Type B pancreatic cell (in vitro differentiated cells): ENCODE results near the gene PKLR. TPM values are rescaled to one million over a fixed set of nuclear protein-coding genes. Genes with fewer than 3 reads are reported as not detected.
A peak's percentile ranks its signal among the peaks of the same experiment; 100 is the strongest.

Experiments
- DNase-seq: peaks from one replicate; pipeline ENCODE4 v3.0.0; 2021; ENCODE audit warnings: mixed read lengths; ENCODE audit not compliant: unreplicated experiment; ENCODE audit errors: extremely low spot score
- H3K27ac Mint-ChIP-seq: 2 replicates; pipeline ENCODE4 v1.8.0; 2021; ENCODE audit warnings: mild to moderate bottlenecking, mixed read lengths
- H3K27me3 Mint-ChIP-seq: 2 replicates; pipeline ENCODE4 v1.8.0; 2021; ENCODE audit warnings: mixed read lengths
- H3K36me3 Mint-ChIP-seq: 2 replicates; pipeline ENCODE4 v1.8.0; 2021; ENCODE audit warnings: mixed read lengths
- H3K4me1 Mint-ChIP-seq: one replicate; pipeline ENCODE4 v1.8.0; 2021; ENCODE audit warnings: mixed read lengths; ENCODE audit not compliant: unreplicated experiment
- H3K4me3 Mint-ChIP-seq: 2 replicates; pipeline ENCODE4 v1.8.0; 2021; ENCODE audit warnings: mild to moderate bottlenecking, mixed read lengths
- H3K9me3 Mint-ChIP-seq: 2 replicates; pipeline ENCODE4 v1.8.0; 2021; ENCODE audit warnings: mixed read lengths
- total RNA-seq: library from RNA; stranded (reverse); gene quantifications from 2 replicates; pipeline ENCODE4 v1.2.1, GENCODE V29; 2021; ENCODE audit warnings: low replicate concordance
- TF ChIP-seq, protein P1 (sequence below): fragments of 200-600 bp; sonication (generic); conservative IDR thresholded peaks from 2 replicates; pipeline ENCODE4 v1.5.0; 2021; ENCODE audit warnings: antibody characterized with exemption, mild to moderate bottlenecking

The PKLR gene
- total RNA-seq, 1 donor from 2014 or later, result 1.0 TPM

DNA sequence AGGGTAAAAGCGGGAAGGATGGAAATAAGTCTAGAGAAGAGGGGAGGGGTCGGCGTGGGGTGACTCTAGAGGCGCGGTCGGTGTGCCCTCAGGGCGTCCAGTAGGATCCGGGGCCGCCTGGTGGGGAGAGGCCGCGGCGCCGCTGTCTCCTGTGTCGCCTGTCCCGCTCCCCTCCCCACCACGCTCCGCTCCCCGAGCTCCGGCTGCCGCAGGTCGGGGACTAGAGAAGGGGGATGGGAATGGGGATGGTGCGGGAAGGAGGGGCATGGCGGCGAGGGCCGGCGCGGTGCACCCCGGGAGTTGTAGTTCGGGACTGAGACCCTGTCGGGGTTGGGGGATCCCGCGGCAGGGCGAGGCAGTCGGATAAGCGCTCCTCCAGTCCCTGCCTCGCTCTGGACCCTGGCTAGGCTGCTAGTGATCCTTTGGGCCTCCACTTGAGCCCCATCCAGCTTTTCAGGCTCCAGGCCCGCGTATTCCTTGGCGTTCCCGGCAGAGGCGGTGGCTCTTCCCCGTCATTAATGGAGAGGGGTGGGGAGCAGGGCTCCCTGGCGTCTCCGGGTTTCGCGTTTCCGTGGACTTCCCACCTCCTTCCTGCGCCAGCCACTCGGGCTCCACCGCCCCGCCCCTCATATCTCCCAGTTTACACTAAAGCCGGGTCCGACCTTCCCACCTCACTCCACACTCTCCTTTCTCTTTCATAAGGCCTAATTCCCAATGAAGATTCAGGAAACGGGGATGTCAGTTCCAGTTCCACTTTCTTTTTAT lies 45.8 kb downstream of the PKLR start, which contains the start of gene ENTREP3:
Gene ENTREP3 (minus strand): TSS at position 241 of the 765 bp plus-strand sequence. CDS start 606 bp downstream, outside the sequence.
- no peaks in the 10 kb centered on the region for H3K27me3 Mint-ChIP-seq
- H3K36me3 Mint-ChIP-seq, result peaks cover 15% of the 10 kb centered on the region
- no peaks in the 10 kb centered on the region for H3K9me3 Mint-ChIP-seq
- H3K4me3 Mint-ChIP-seq, result peak within 1 kb of the TSS; percentile 91
- TF ChIP-seq, protein P1, sequence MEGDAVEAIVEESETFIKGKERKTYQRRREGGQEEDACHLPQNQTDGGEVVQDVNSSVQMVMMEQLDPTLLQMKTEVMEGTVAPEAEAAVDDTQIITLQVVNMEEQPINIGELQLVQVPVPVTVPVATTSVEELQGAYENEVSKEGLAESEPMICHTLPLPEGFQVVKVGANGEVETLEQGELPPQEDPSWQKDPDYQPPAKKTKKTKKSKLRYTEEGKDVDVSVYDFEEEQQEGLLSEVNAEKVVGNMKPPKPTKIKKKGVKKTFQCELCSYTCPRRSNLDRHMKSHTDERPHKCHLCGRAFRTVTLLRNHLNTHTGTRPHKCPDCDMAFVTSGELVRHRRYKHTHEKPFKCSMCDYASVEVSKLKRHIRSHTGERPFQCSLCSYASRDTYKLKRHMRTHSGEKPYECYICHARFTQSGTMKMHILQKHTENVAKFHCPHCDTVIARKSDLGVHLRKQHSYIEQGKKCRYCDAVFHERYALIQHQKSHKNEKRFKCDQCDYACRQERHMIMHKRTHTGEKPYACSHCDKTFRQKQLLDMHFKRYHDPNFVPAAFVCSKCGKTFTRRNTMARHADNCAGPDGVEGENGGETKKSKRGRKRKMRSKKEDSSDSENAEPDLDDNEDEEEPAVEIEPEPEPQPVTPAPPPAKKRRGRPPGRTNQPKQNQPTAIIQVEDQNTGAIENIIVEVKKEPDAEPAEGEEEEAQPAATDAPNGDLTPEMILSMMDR, result peak; percentile 61
- peak within 1 kb of the TSS; percentile 87 for H3K27ac Mint-ChIP-seq
- peak; percentile 91 for DNase-seq
- peaks cover 33% of the 10 kb centered on the region for H3K4me1 Mint-ChIP-seq

DNA sequence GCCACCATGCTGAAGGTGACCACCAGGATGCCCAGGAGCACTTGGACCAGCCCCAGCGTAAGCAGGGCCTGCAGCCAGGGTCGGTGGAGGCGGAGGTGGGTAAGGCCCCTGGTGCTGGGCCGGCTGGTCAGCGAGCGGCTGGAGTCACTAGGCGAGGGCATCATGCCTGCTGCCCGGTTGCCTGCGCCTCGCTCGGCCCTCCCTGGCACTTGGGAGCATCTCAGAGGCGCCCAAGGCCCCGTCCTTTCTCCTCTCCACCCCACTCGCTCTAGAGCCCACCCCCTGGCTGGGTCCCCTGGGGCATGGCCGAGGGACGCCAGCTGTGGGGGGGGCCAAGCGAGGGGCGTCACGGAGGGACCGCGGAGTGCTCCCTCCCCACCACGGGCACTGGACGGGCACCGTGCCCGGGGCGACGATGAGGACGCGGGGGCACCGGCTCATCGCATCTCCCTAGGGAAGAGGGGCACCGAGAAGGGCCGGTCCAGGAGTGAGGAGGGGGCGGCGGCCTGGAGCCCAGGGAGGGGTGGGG lies 46.5 kb downstream of the PKLR start:
- Mint-ChIP-seq H3K27me3 (no peaks in the 10 kb centered on the region), H3K4me3 (peak overlapping the region; percentile 91), H3K4me1 (peaks cover 33% of the 10 kb centered on the region), H3K27ac (no peak overlapping the region), H3K36me3 (peaks cover 12% of the 10 kb centered on the region), H3K9me3 (no peaks in the 10 kb centered on the region)
- TF ChIP-seq, protein P1, result no peak
- DNase-seq, result no peak

DNA sequence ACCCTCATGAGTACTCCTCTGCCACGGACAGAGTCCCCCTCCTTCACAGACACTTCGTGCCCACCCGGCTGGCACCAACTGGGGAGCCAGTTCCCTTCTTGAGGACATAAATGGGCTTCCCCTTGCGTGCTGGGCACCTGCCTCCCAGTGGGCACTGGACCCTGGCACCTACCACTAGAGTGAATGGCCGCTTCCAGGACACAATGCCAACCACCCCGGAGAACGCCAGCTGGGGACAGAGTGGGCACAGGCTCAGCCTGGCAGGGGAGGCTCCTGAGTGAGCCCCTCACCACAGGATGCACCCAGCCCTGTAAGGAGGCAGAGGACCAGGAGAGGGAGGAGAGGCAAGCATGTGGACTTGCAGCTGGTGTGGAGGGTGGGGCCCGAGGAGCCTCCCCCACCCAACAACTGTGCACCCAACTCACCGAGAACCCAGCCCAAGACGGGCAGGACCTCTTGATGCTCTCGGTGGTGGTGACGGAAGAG lies 47.0 kb downstream of the PKLR start:
- TF ChIP-seq, protein P1, result no peak
- peak overlapping the region; percentile 61 for H3K27ac Mint-ChIP-seq
- H3K9me3 Mint-ChIP-seq, result no peaks in the 10 kb centered on the region
- peaks cover 33% of the 10 kb centered on the region for H3K4me1 Mint-ChIP-seq
- H3K36me3 Mint-ChIP-seq, result peaks cover 12% of the 10 kb centered on the region
- no peaks in the 10 kb centered on the region for H3K27me3 Mint-ChIP-seq
- peak overlapping the region; percentile 91 for H3K4me3 Mint-ChIP-seq
- DNase-seq, result no peak

DNA sequence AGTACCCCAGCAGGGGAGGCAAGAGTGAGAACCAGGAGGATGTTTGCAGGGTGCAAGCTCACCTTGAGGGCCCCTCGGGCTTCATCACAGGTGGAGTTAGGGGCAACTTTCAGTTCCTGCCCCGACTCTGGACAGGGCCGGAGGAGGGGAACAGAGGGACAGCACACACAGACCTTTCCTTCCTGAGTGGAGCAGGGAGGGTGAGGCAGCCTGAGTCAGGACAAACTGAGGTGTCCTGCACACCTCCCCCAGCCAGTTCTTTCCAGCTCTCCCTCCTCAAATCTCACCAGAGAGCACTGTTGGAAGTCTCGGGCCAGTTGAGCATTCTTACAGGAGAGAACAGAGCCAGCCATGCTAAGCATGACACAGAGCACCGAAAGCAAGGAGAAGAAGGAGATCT lies 47.4 kb downstream of the PKLR start:
- TF ChIP-seq, protein P1, result no peak
- peak overlapping the region; percentile 91 for H3K4me3 Mint-ChIP-seq
- H3K27ac Mint-ChIP-seq, result peak overlapping the region; percentile 61

DNA sequence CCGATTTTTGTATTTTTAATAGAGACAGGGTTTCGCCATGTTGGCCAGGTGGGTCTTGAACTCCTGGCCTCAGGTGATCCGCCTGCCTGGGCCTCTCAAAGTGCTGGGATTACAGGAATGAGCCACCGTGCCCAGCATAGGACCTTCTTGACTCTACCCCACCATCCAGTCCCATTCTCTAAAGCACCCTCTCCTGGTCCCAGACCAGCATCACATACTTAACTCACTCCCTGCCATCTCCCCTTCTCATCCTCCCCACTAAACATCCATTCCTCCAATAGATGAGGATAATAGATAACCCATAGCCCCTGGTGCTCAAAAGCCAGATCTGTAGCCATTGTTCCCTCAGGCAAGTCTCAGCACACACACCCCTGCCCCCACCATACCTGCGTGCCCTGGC lies 48.0 kb downstream of the PKLR start:
- DNase-seq, result no peak
- TF ChIP-seq, protein P1, result no peak
- H3K4me3 Mint-ChIP-seq, result peak overlapping the region; percentile 91
- peaks cover 33% of the 10 kb centered on the region for H3K4me1 Mint-ChIP-seq
- no peaks in the 10 kb centered on the region for H3K27me3 Mint-ChIP-seq
- peaks cover 8% of the 10 kb centered on the region for H3K36me3 Mint-ChIP-seq
- peak overlapping the region; percentile 61 for H3K27ac Mint-ChIP-seq
- no peaks in the 10 kb centered on the region for H3K9me3 Mint-ChIP-seq

More for the DNA sequence above, 47.4 kb downstream of the PKLR start:
- Mint-ChIP-seq H3K36me3 (peaks cover 12% of the 10 kb centered on the region), H3K9me3 (no peaks in the 10 kb centered on the region), H3K4me1 (peaks cover 33% of the 10 kb centered on the region), H3K27me3 (no peaks in the 10 kb centered on the region)
- DNase-seq, result no peak
